Activated T-helper 9 cell treated with anti-CD3 and anti-CD28 coated beads, Interleukin-2, amount 50 U/mL, for 16 hours (primary cell): ENCODE measurements around the gene DZIP1.
"Not testable (repeated sequence)": the region's sequence is repeated elsewhere in the genome, so short reads cannot be mapped to it uniquely, and the experiment has no call there.

Experiments used
- DNase-seq: peaks from one replicate; pipeline ENCODE4 v3.0.0-alpha.2; 2020; ENCODE audit warnings: low read depth

Gene DZIP1

GRCh38 chr13:95644601-95645052 lies at the start of gene DZIP1:
TSS of gene DZIP1 (minus strand) at chr13:95644706. CDS start at chr13:95642029, 2,677 bp downstream.
- DNase-seq, result no peak

GRCh38 chr13:95690986-95691385 lies 46.5 kb upstream of the DZIP1 start:
- not testable (repeated sequence) for DNase-seq

GRCh38 chr13:95689582-95689926 lies 45.0 kb upstream of the DZIP1 start:
- DNase-seq, result no peak

GRCh38 chr13:95684960-95685359 lies 40.5 kb upstream of the DZIP1 start:
- DNase-seq, result not testable (repeated sequence)

GRCh38 chr13:95684418-95684817 lies 39.9 kb upstream of the DZIP1 start:
- DNase-seq, result no peak

GRCh38 chr13:95679722-95680121 lies 35.2 kb upstream of the DZIP1 start:
- no peak for DNase-seq

- no peak for DNase-seq
These were observed 34.5 kb upstream of the DZIP1 start for GRCh38 chr13:95678967-95679366.

GRCh38 chr13:95677564-95678266 lies 33.2 kb upstream of the DZIP1 start:
- DNase-seq, result no peak

- DNase-seq, result peak; percentile 98
These were observed 32.5 kb upstream of the DZIP1 start, which contains the start of gene DNAJC3 for GRCh38 chr13:95676762-95677563. TSS of gene DNAJC3 (plus strand) at chr13:95677139. CDS start at chr13:95677256, 117 bp downstream.

GRCh38 chr13:95676105-95676761 lies 31.7 kb upstream of the DZIP1 start:
- no peak for DNase-seq

GRCh38 chr13:95671597-95671996 lies 27.1 kb upstream of the DZIP1 start:
- no peak for DNase-seq

- not testable (repeated sequence) for DNase-seq
These were observed 22.7 kb upstream of the DZIP1 start for GRCh38 chr13:95667235-95667634.

- DNase-seq, result no peak
These were observed 16.6 kb upstream of the DZIP1 start for GRCh38 chr13:95660981-95661581.

- DNase-seq, result no peak
These were observed 15.0 kb upstream of the DZIP1 start for GRCh38 chr13:95659500-95659899.

- DNase-seq, result no peak
These were observed 12.0 kb upstream of the DZIP1 start for GRCh38 chr13:95656386-95657015.

- no peak for DNase-seq
These were observed 8.3 kb upstream of the DZIP1 start for GRCh38 chr13:95652821-95653220.

GRCh38 chr13:95652244-95652764 lies 7.8 kb upstream of the DZIP1 start:
- DNase-seq, result no peak

GRCh38 chr13:95650696-95651095 lies 6.2 kb upstream of the DZIP1 start:
- DNase-seq, result no peak

- DNase-seq, result no peak
These were observed 2.8 kb upstream of the DZIP1 start for GRCh38 chr13:95647321-95647720.

- DNase-seq, result no peak
These were observed 439 bp downstream of the DZIP1 start for GRCh38 chr13:95643936-95644598.

GRCh38 chr13:95643571-95643935 lies 953 bp downstream of the DZIP1 start:
- DNase-seq, result no peak
